Measurements from ENCODE around the gene UTP11.

Gene UTP11

DNA sequence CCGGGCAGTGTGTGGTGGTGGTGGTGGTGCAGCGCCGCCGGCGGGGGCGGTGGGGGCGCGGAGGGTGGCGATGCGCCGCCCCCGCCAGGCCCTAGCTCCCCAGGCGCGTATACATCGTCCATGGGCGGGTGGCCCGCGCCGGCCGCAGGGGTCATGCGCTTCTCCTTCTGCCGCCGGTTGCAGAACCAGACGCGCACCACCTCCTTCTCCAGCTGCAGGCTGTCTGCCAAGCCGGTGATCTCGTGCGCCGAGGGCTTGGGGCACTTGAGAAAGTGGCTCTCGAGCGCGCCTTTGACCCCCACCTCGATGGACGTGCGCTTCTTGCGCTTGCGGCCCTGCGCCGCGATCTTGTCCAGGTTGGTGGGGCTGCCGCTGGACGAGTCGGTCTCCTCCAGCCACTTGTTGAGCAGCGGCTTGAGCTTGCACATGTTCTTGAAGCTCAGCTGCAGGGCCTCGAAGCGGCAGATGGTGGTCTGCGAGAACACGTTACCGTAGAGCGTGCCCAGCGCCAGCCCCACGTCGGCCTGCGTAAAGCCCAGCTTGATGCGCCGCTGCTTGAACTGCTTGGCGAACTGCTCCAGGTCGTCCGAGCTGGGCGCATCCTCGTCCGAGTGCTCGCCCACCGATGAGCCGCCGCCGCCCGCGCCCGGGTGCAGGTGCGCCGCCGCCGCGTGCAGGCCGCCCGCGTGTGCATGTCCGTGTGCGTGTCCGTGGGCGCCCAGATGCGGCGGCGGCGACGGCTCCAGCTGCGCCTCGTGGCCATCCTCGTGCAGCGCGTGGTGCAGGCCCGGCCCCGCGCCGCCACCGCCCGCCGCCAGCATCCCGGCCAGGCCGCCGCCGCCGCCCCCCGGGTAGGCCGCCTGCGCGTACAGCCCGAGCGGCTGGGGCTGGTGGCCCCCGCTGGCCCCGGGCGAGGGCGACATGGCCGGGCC lies 33.1 kb downstream of the UTP11 start:
- in situ Hi-C loops (cut with HindIII; ENCODE audit: low sequenced_read_pairs): no loop called here

- in situ Hi-C loops (cut with HindIII; ENCODE audit: low sequenced_read_pairs): no loop called here
These were observed 33.9 kb downstream of the UTP11 start, which contains the start of gene POU3F1 for GRCh38 chr1:38046333-38046883. TSS of gene POU3F1 (minus strand) at chr1:38046793. CDS start at chr1:38046743, 50 bp downstream.

DNA sequence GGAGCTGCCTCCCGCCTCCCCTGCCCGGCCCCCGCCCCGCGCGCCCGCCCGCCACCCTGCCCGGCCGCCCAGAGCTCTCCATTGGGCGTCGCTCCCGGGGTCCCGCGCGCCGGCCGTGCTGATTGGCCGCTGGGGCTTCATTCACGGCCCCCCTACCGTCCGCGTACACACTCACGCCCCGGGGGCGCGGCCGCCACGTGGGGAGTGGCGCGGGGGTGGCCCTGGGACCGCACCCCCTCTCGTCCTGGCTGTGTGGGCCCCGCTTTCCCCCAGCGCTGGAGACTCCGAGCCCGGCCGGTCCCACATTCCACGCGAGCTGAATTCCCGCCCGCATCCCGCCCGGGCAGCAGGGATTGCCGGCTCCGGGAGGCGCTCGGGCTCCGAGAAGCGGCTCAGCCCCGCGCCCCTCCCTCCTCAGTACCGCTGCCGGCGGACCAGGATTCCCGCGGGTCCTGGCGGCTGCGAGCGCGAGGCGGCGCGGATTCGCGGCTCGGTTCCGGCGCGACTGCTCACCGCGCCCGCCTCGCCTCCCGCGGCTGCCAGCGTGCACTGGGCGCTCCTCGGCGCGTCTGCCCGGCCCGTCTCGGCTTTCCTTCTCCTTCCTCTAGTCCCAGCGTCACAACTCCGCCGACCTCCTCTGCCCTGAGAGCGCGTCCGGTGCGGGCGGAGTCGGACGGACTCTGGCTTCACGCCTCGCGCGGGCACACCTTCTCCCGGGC lies 34.5 kb downstream of the UTP11 start:
- in situ Hi-C loops (cut with HindIII; ENCODE audit: low sequenced_read_pairs): no loop called here

- in situ Hi-C loops (cut with HindIII; ENCODE audit: low sequenced_read_pairs): no loop called here
These were observed 35.1 kb downstream of the UTP11 start for GRCh38 chr1:38047603-38048141.

DNA sequence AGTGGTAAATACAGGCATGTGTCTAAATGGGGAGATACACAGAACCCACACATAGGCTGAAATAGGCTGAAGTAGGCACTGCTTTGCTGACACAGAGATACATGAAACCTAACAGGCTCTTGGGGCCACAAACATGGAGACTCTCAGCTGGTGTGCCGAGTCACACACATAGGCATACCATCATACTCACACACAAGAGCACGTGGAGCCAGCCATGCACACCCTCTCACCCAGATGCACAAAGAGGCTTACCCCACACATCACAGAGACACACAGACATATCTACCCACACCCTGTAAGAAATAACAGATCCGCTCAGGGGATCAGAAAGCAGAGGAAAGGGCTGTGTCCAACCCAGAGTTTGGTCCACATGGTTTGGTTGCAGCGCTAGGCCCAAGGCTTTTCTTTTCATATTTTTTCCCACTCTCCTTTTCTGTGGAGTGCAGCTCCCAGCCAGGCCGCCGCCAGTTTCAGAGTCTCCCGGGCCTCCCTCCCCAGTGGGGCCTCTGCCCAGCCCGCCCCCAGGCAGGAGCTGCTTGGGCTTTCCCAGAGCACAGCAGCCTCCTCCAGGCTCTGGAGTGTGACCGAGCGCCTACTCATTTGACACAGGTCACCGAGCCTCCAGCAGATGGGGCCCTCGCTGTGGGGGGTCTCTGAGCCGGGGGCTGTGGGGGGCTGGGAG lies 38.0 kb downstream of the UTP11 start:
- in situ Hi-C loops (cut with HindIII; ENCODE audit: low sequenced_read_pairs): no loop called here

- in situ Hi-C loops (cut with HindIII; ENCODE audit: low sequenced_read_pairs): no loop called here
These were observed 38.6 kb downstream of the UTP11 start for GRCh38 chr1:38051079-38051543.

- in situ Hi-C loops (cut with HindIII; ENCODE audit: low sequenced_read_pairs): no loop called here
These were observed 40.3 kb downstream of the UTP11 start for GRCh38 chr1:38052750-38053415.

- in situ Hi-C loops (cut with HindIII; ENCODE audit: low sequenced_read_pairs): no loop called here
These were observed 41.0 kb downstream of the UTP11 start for GRCh38 chr1:38053416-38054091.

GRCh38 chr1:38055398-38055797 lies 42.9 kb downstream of the UTP11 start:
- in situ Hi-C loops (cut with HindIII; ENCODE audit: low sequenced_read_pairs): no loop called here

DNA sequence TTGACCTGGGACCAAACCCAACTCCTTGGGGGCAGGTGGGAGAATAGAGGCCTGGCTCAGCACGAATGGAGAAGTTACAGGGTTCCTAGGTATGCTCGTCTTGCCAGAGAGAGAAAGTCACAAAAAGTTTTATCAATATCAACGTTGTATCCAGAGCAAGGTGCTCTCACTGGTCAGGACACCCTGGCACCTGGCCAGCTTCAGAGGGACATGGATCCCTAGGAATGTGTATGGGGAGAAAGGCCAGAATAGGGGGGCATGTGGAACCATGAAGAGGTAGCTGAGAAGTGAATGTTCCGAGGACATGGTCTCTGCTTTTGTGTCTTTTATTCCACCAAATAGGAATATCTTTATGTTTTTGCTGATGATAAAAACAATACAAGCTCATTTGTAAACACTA lies 43.4 kb downstream of the UTP11 start:
- in situ Hi-C loops (cut with HindIII; ENCODE audit: low sequenced_read_pairs): no loop called here

GRCh38 chr1:38059635-38060250 lies 47.2 kb downstream of the UTP11 start:
- in situ Hi-C loops (cut with HindIII; ENCODE audit: low sequenced_read_pairs): no loop called here

DNA sequence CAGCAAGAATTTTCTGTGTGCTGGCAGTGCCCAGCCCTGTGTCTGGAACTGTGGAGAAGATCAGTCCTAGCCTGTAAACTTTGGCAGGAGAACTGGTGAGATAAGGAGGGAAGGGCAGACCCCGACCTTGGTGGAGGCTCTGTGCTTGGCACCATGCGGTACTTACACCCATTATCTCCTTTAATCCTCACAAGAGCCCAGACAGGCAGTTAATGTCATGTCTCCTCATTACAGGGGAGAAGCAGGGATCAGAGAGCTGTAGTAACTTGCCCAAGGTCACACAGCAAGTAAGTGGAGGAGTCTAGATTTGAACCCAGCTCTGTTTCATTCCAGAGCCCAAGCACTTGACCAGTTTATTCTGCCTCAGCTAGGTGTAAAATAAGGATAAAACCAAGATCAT lies 48.0 kb downstream of the UTP11 start:
- in situ Hi-C loops (cut with HindIII; ENCODE audit: low sequenced_read_pairs): no loop called here

DNA sequence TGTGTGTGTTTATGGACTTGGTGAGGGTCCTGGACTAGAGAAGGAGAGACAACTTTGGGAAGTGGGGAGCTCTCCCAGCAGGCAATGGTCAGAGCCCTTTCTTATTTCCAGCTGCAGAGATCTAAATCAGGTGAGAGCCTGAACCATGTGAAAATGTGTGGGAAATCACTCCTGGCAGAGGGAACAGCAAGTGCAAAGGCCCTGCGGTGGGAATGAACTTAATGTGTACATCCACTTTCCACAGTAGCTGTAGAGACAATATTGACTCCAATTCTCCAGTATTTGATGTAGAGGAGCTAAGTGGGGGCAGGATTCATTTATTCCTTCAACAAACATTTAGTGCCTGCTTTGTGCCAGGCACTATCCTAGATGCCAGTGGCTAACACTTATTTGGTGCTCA lies 48.8 kb downstream of the UTP11 start:
- in situ Hi-C loops (cut with HindIII; ENCODE audit: low sequenced_read_pairs): no loop called here

GRCh38 chr1:38061883-38062328 lies 49.4 kb downstream of the UTP11 start:
- in situ Hi-C loops (cut with HindIII; ENCODE audit: low sequenced_read_pairs): no loop called here

GRCh38 chr1:38062361-38063288 lies 50.1 kb downstream of the UTP11 start:
- in situ Hi-C loops (cut with HindIII; ENCODE audit: low sequenced_read_pairs): no loop called here

GRCh38 chr1:38063616-38064015 lies 51.1 kb downstream of the UTP11 start:
- in situ Hi-C loops (cut with HindIII; ENCODE audit: low sequenced_read_pairs): no loop called here

DNA sequence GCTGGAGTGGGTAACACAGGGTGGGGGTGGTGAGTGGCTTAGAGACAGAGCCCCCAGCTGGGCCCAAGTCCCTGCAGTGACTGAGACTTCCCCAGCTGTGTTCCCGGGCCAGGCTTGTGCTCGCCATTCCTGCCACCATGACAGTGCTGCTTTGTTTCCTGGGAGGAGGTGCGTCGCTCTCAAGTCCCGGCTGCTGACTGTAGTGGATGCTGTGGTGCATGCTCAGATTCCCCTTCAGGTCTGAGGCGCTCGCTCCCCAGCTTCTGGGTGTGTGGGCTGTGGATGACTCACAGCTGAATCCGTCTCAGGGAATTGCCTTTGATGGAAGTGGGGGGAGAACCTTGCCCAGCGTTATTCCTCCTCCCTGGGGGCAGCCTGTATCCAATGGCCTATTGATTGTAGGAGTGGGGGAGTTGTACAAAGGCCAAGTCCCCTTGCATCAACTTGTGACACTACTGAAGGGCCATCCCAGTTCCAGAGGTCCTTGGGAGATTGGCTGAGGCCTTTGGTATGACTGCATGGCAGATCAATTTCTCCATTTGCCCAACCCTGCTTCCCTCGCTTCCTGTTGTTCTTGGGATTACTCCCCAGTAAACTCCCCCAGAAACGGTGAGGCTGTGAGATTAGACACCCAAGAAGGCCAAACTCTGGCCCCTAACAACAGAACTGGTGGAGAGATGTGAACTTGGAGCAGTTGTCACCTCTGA lies 51.8 kb downstream of the UTP11 start:
- in situ Hi-C loops (cut with HindIII; ENCODE audit: low sequenced_read_pairs): no loop called here

Data from endothelial cell of hepatic sinusoid (primary cell).